ENCODE data around the gene ZCWPW1. TPM values are rescaled to one million over a fixed set of nuclear protein-coding genes. Genes with fewer than 3 reads are reported as not detected.

The ZCWPW1 gene
- total and polyA plus RNA-seq, 2 of the 8 experiments (the other 6 are each of a cell fraction or from before 2014, with no cell fraction given) = 0.51 to 1.4 TPM

- Histone ChIP-seq H2AK5ac (ENCODE audit: low read depth, low read length) (no peak within 1 kb of the TSS), H4K91ac (replicated peaks; ENCODE audit: insufficient read length, low read length) (peak within 1 kb of the TSS; percentile 83), H3K23me2 (ENCODE audit: low read depth, low read length) (no peaks in the 10 kb centered on the region), H4K5ac (ENCODE audit: insufficient read length, low read depth, low read length) (no peak within 1 kb of the TSS), H3K79me2 (ENCODE audit: control insufficient read depth in 1 of 2, insufficient read depth in 2 of 2, low read length in 2 of 2) (no peaks in the 10 kb centered on the region), H3K4ac (replicated peaks; ENCODE audit: insufficient read length, low read depth, low read length) (no peak within 1 kb of the TSS), H3K18ac (ENCODE audit: extremely low read depth, low read length) (no peak within 1 kb of the TSS; the same call in none of the 2 replicates), H3K79me1 (ENCODE audit: low read depth, low read length) (0 out of 2 replicates have a peak, but pooled peaks cover 2% of the 10 kb centered on the region), H2BK120ac (replicated peaks; ENCODE audit: low read depth, low read length) (no peak within 1 kb of the TSS), H3K4me1 (replicated peaks in 1 of 4; ENCODE audit: control insufficient read depth in 3 of 4, insufficient read depth in 4 of 4, low read length in 3 of 4) (peaks cover 0 to 31% (median 19%) of the 10 kb centered on the region in 4 experiments; a peak in 6 of 7 replicates), H2BK5ac (ENCODE audit: low read depth, low read length) (no peak within 1 kb of the TSS), H3K36me3 (ENCODE audit: control insufficient read depth in 2 of 4, insufficient read depth in 4 of 4, low read length in 3 of 4) (peaks cover 0 to 4% (median 0%) of the 10 kb centered on the region in 4 experiments; a peak in 1 of 8 replicates), H3K14ac (ENCODE audit: insufficient read length) (no peak within 1 kb of the TSS), H4K8ac (ENCODE audit: extremely low read depth, insufficient read depth, low read length) (no peak within 1 kb of the TSS; the same call in 1 of the 2 replicates), H3K27me3 (replicated peaks in 1 of 4; ENCODE audit: control insufficient read depth in 3 of 4, extremely low read depth in 1 of 4, insufficient read depth in 3 of 4, low read length in 3 of 4) (0 out of 7 replicates have a peak, but pooled peaks cover 0 to 2% (median 0%) of the 10 kb centered on the region in 4 experiments), H2AFZ (ENCODE audit: low read length) (no peak within 1 kb of the TSS), H4K20me1 (replicated peaks in 1 of 2; ENCODE audit: control insufficient read depth in 1 of 2, insufficient read depth in 2 of 2, low read length in 2 of 2) (no peaks in the 10 kb centered on the region), H3K56ac (replicated peaks; ENCODE audit: insufficient read length, low read depth, low read length) (no peak within 1 kb of the TSS), H3K9ac (replicated peaks in 1 of 4; ENCODE audit: extremely low read depth in 1 of 4, low read depth in 3 of 4, low read length in 3 of 4) (no peak within 1 kb of the TSS), H3K4me3 (ENCODE audit: extremely low read depth in 1 of 4, insufficient read depth in 2 of 4, low read depth in 3 of 4, low read length in 4 of 4) (no peak within 1 kb of the TSS), H3K27ac (ENCODE audit: low read depth, low read length) (no peak within 1 kb of the TSS; the same call in 1 of the 2 replicates), H3K4me2 (ENCODE audit: insufficient read depth in 1 of 2, low read depth in 2 of 2, low read length in 2 of 2) (no peak within 1 kb of the TSS), H2BK12ac (ENCODE audit: low read depth, low read length) (peak within 1 kb of the TSS; percentile 39; the same call in 1 of the 2 replicates), H3K9me3 (ENCODE audit: insufficient read depth in 2 of 2, low read depth in 1 of 2, low read length in 1 of 2) (no peaks in the 10 kb centered on the region), H2BK15ac (ENCODE audit: low read length) (no peak within 1 kb of the TSS), H2BK20ac (ENCODE audit: low read length) (no peak within 1 kb of the TSS), H3K23ac (ENCODE audit: insufficient read length) (no peak within 1 kb of the TSS)
- ChIA-PET CTCF (ENCODE audit: partially characterized antibody) (interaction anchor here (1.6 to 2.7 kb wide), 3 partner anchors 17 to 40 kb away, joined by 4 to 17 read pairs (median 6); no protein-coding TSS in a partner anchor), POLR2A (ENCODE audit: partially characterized antibody) (interaction anchor here (1.6 to 2.1 kb wide), 4 partner anchors 8 to 56 kb away, joined by 4 to 12 read pairs (median 6); partner anchors contain the start of genes MEPCE and ZCWPW1)
- WGBS, 2 experiments (ENCODE audit: extremely low coverage in 1 of 2, insufficient coverage in 1 of 2, insufficient read length in 1 of 2, insufficient replicate concordance in 2 of 2, low coverage in 1 of 2, low lambda C conversion rate in 2 of 2, missing lambda C conversion rate in 1 of 2) = 80% methylated on average over 11 of the region's 12 CpGs; no CpG with 5 or more reads in 1 of the 2 experiments
- FAIRE-seq (no peak), DNase-seq (ENCODE audit: low read depth in 1 of 2, low spot score in 2 of 2) (no peak)
- TF ChIP-seq ATF2 (IDR thresholded peaks at IDR 0.05; ENCODE audit: low read length) = no peak
- TF ChIP-seq CEBPB (IDR thresholded peaks at IDR 0.05; ENCODE audit: low read depth, low read length) = no peak
- TF ChIP-seq BRCA1 (IDR thresholded peaks at IDR 0.05; ENCODE audit: low read depth, low read length) = no peak
- TF ChIP-seq NRF1 (IDR thresholded peaks at IDR 0.05; ENCODE audit: low read depth, low read length) = no peak
- TF ChIP-seq SRF (IDR thresholded peaks at IDR 0.05; ENCODE audit: low read depth, low read length) = no peak
- no peak for TF ChIP-seq SP4 (IDR thresholded peaks at IDR 0.05; ENCODE audit: low read length)
- TF ChIP-seq POLR2A (IDR thresholded peaks at IDR 0.05; ENCODE audit: control extremely low read depth in 1 of 2, low read depth in 2 of 2, low read length in 2 of 2) = no peak
- TF ChIP-seq YY1 (IDR thresholded peaks at IDR 0.05; ENCODE audit: low read depth, low read length) = no peak
- TF ChIP-seq RNF2 (IDR thresholded peaks at IDR 0.05; ENCODE audit: borderline replicate concordance, low read depth, low read length, missing control alignments, poor library complexity, severe bottlenecking) = no peak
- no peak for TF ChIP-seq ASH2L (IDR thresholded peaks at IDR 0.05; ENCODE audit: low read length)
- TF ChIP-seq SP2 (IDR thresholded peaks at IDR 0.05; ENCODE audit: low read length) = no peak
- no peak for TF ChIP-seq SIX5 (IDR thresholded peaks at IDR 0.05; ENCODE audit: low read depth, low read length)
Observed at GRCh38 chr7:100373261-100373831, 55.2 kb downstream of the ZCWPW1 start, which contains the start of gene PILRA. Gene PILRA (plus strand): TSS chr7:100373487. CDS start chr7:100373657, 170 bp downstream.
